ENCODE data around the gene ARAP2.

The ARAP2 gene

DNA sequence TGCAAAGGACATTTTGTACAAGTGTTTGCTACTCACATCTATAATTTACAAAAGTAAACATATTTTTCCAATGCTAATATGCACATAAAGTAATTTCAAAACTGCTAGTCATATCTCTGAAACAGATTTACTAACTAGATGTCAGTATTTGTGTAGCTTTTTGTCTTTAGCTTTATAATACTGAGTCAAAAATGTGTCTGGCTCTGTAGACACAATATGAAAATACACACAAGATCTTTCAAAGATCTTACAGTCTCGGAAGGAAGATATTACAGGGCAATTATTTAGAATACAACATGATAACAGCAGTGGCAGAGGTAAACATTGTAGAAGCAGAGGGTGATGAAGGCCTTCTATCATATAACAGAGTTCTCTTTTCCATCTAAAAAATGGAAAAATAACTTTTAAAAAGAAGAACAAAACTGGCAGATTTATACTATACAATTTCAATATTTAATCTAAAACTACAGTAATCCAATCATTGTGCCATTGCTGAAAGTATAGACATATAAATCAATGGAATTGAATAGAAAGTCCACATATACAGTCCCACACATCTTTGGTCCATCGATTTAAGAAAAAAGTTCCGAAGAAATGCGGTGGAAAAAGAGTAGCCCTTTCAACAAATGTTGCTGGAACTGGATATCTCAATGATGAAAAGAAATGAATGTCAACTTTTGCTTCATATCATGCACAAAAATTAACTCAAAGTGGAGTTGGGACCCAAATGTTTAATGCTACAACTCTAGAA, 29.4 kb downstream of the ARAP2 start:
- TF ChIP-seq RAD21 (IDR thresholded peaks at IDR 0.05; ENCODE audit: low read depth) (no peak), TEAD4 (IDR thresholded peaks at IDR 0.05) (no peak), YY1 (IDR thresholded peaks at IDR 0.05; ENCODE audit: low read depth) (no peak), ZBTB7A (IDR thresholded peaks at IDR 0.05; ENCODE audit: low read depth) (no peak), FOXM1 (IDR thresholded peaks at IDR 0.05; ENCODE audit: borderline replicate concordance, low read depth) (no peak), NFIC (IDR thresholded peaks at IDR 0.05) (no peak), TAF1 (IDR thresholded peaks at IDR 0.05; ENCODE audit: low read depth) (no peak), MAX (IDR thresholded peaks at IDR 0.05) (no peak), CEBPB (IDR thresholded peaks at IDR 0.05) (no peak), EGR1 (IDR thresholded peaks at IDR 0.05) (no peak), CREB1 (IDR thresholded peaks at IDR 0.05; ENCODE audit: low read depth) (no peak), EP300 (IDR thresholded peaks at IDR 0.05; ENCODE audit: borderline replicate concordance) (no peak), TCF12 (IDR thresholded peaks at IDR 0.05; ENCODE audit: low read depth) (no peak)
- TF ChIP-seq, protein P1, sequence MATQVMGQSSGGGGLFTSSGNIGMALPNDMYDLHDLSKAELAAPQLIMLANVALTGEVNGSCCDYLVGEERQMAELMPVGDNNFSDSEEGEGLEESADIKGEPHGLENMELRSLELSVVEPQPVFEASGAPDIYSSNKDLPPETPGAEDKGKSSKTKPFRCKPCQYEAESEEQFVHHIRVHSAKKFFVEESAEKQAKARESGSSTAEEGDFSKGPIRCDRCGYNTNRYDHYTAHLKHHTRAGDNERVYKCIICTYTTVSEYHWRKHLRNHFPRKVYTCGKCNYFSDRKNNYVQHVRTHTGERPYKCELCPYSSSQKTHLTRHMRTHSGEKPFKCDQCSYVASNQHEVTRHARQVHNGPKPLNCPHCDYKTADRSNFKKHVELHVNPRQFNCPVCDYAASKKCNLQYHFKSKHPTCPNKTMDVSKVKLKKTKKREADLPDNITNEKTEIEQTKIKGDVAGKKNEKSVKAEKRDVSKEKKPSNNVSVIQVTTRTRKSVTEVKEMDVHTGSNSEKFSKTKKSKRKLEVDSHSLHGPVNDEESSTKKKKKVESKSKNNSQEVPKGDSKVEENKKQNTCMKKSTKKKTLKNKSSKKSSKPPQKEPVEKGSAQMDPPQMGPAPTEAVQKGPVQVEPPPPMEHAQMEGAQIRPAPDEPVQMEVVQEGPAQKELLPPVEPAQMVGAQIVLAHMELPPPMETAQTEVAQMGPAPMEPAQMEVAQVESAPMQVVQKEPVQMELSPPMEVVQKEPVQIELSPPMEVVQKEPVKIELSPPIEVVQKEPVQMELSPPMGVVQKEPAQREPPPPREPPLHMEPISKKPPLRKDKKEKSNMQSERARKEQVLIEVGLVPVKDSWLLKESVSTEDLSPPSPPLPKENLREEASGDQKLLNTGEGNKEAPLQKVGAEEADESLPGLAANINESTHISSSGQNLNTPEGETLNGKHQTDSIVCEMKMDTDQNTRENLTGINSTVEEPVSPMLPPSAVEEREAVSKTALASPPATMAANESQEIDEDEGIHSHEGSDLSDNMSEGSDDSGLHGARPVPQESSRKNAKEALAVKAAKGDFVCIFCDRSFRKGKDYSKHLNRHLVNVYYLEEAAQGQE (IDR thresholded peaks at IDR 0.05; ENCODE audit: low read depth), result no peak
- TF ChIP-seq, protein P2, sequence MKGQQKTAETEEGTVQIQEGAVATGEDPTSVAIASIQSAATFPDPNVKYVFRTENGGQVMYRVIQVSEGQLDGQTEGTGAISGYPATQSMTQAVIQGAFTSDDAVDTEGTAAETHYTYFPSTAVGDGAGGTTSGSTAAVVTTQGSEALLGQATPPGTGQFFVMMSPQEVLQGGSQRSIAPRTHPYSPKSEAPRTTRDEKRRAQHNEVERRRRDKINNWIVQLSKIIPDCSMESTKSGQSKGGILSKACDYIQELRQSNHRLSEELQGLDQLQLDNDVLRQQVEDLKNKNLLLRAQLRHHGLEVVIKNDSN (IDR thresholded peaks at IDR 0.05), result no peak

GRCh38 chr4:36213977-36214376, 30.3 kb downstream of the ARAP2 start:
- no peak for TF ChIP-seq TEAD4 (IDR thresholded peaks at IDR 0.05)
- no peak for TF ChIP-seq YY1 (IDR thresholded peaks at IDR 0.05; ENCODE audit: low read depth)
- TF ChIP-seq EP300 (IDR thresholded peaks at IDR 0.05; ENCODE audit: borderline replicate concordance), result no peak
- TF ChIP-seq NFIC (IDR thresholded peaks at IDR 0.05), result no peak
- TF ChIP-seq MAX (IDR thresholded peaks at IDR 0.05), result no peak

DNA sequence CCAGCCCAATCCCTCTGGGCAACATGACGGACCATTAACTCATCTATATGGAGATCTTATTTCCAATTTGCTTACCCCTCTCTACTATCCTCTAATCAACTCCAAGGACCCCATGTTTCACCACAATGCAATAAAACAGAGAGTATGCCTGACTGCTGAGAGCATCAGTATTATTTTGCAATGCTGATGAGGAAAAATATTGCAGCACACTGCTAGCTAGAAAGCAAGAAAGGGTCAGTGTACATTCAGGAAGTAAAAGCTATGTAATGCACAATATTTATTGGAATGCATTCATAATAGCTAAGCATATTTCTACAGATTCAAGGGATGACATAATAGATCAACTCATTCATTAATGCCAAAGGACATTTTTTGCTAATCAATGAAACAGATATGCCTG, 33.2 kb downstream of the ARAP2 start:
- TF ChIP-seq NFIC (IDR thresholded peaks at IDR 0.05) (no peak), RAD21 (IDR thresholded peaks at IDR 0.05; ENCODE audit: low read depth) (no peak), CREB1 (IDR thresholded peaks at IDR 0.05; ENCODE audit: low read depth) (no peak), ZBTB7A (IDR thresholded peaks at IDR 0.05; ENCODE audit: low read depth) (no peak), YY1 (IDR thresholded peaks at IDR 0.05; ENCODE audit: low read depth) (no peak), EGR1 (IDR thresholded peaks at IDR 0.05) (no peak), TCF12 (IDR thresholded peaks at IDR 0.05; ENCODE audit: low read depth) (no peak), EP300 (IDR thresholded peaks at IDR 0.05; ENCODE audit: borderline replicate concordance) (no peak), MAX (IDR thresholded peaks at IDR 0.05) (no peak), FOXM1 (IDR thresholded peaks at IDR 0.05; ENCODE audit: borderline replicate concordance, low read depth) (no peak), CEBPB (IDR thresholded peaks at IDR 0.05) (no peak), TAF1 (IDR thresholded peaks at IDR 0.05; ENCODE audit: low read depth) (no peak), TEAD4 (IDR thresholded peaks at IDR 0.05) (no peak)
- TF ChIP-seq, protein P1 (IDR thresholded peaks at IDR 0.05; ENCODE audit: low read depth), result no peak
- TF ChIP-seq, protein P2 (IDR thresholded peaks at IDR 0.05), result no peak

DNA sequence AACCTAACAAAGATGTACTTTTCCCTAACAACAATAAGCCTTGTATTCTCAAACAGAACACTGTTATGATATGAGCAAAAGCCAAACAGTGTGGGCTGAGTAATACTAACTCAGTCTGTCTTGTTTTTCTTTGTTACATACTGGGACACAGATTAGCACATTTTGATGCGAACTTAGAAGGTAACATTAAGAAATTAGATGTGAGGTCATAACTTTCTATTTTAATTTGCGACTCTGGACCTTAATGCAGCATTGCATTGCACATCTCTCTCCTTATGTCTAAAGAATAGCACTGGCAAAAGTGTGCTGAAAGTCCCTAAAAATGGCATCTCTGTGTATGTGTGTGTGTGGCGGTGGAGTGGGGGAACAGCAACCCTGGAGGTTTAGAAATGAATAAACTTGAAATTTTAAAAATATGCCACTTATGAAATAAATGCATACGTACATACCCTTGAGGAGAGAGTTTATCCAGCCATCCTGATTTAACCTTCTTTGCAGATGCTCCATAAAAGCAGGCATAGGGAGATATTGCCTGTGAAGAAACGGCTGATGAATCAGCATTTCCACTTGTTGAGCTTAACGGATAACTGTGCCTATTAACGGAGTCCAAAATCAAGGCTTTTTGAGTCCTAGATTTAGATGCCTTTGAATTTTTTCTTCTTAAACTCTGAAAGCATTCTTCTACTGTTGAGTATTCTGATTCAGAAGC, 34.2 kb downstream of the ARAP2 start:
- no peak for TF ChIP-seq YY1 (IDR thresholded peaks at IDR 0.05; ENCODE audit: low read depth)
- TF ChIP-seq, protein P1 (IDR thresholded peaks at IDR 0.05; ENCODE audit: low read depth), result no peak
- TF ChIP-seq CEBPB (IDR thresholded peaks at IDR 0.05), result no peak
- TF ChIP-seq TEAD4 (IDR thresholded peaks at IDR 0.05), result no peak
- no peak for TF ChIP-seq TCF12 (IDR thresholded peaks at IDR 0.05; ENCODE audit: low read depth)
- no peak for TF ChIP-seq RAD21 (IDR thresholded peaks at IDR 0.05; ENCODE audit: low read depth)
- TF ChIP-seq TAF1 (IDR thresholded peaks at IDR 0.05; ENCODE audit: low read depth), result no peak
- no peak for TF ChIP-seq EGR1 (IDR thresholded peaks at IDR 0.05)
- no peak for TF ChIP-seq CREB1 (IDR thresholded peaks at IDR 0.05; ENCODE audit: low read depth)
